IMR-90 (cell line): ENCODE measurements around the gene METTL2A. TPM values are rescaled to one million over a fixed set of nuclear protein-coding genes. Genes with fewer than 3 reads are reported as not detected.
"Not testable (repeated sequence)": the region's sequence is repeated elsewhere in the genome, so short reads cannot be mapped to it uniquely, and the experiment has no call there.

Source experiments
- ATAC-seq: fragments of 200-7000 bp; cut with Tn5 transposase; 2 replicates; pipeline ENCODE4 v1.9.1; 2020; ENCODE audit warnings: low read depth, mild to moderate bottlenecking, moderate library complexity
- BruUV-seq: library from RNA; stranded (reverse); fragments of 400-500 nt; replicated peaks from 2 replicates; lab custom pipeline; 2021; lab: Mats Ljungman, UMichigan
- CTCF ChIA-PET: fragments of 300-600 bp; formaldehyde crosslinking; extraction: SDS; loops from one replicate; lab custom pipeline; 2021; ENCODE audit warnings: antibody characterized with exemption; lab: Yijun Ruan, JAX
- POLR2A ChIA-PET: fragments of 300-600 bp; sonication (Branson Sonifier 250); formaldehyde crosslinking; loops from one replicate; lab custom pipeline; 2022; ENCODE audit warnings: antibody characterized with exemption; ENCODE audit not compliant: unreplicated experiment; lab: Charles Lee
- DNase-seq: peaks from one replicate; pipeline ENCODE4 v3.0.0; 2013
- H2AFZ ChIP-seq: replicated peaks from 2 replicates; pipeline ENCODE3; 2013; ENCODE audit warnings: low read length, mild to moderate bottlenecking; ENCODE audit not compliant: poor library complexity
- H2AK5ac ChIP-seq: 2 replicates; pipeline ENCODE4 v1.6.1; 2013; ENCODE audit warnings: low read depth, low read length, inconsistent platforms
- H2AK9ac ChIP-seq: replicated peaks from 2 replicates; pipeline ENCODE3; 2013; ENCODE audit warnings: mild to moderate bottlenecking, low read depth, low read length, moderate library complexity; ENCODE audit not compliant: poor library complexity
- H2BK120ac ChIP-seq: 2 replicates; pipeline ENCODE4 v1.6.1; 2013; ENCODE audit warnings: low read depth, low read length, inconsistent platforms
- H2BK15ac ChIP-seq: 3 replicates; pipeline ENCODE4 v1.6.1; 2013; ENCODE audit warnings: low read depth, low read length, inconsistent platforms
- H2BK20ac ChIP-seq: 2 replicates; pipeline ENCODE4 v1.6.1; 2013; ENCODE audit warnings: low read depth, mild to moderate bottlenecking, inconsistent platforms, low read length, moderate library complexity
- H2BK5ac ChIP-seq: 2 replicates; pipeline ENCODE4 v1.6.1; 2013; ENCODE audit warnings: mild to moderate bottlenecking, low read depth, low read length, inconsistent platforms; ENCODE audit not compliant: poor library complexity, severe bottlenecking
- H3K14ac ChIP-seq: replicated peaks from 2 replicates; pipeline ENCODE4 v1.6.1; 2013; ENCODE audit warnings: low read depth, low read length, inconsistent platforms
- H3K18ac ChIP-seq: 2 replicates; pipeline ENCODE4 v1.6.1; 2013; ENCODE audit warnings: low read depth, low read length, control low read depth
- H3K23ac ChIP-seq: 2 replicates; pipeline ENCODE4 v1.6.1; 2013; ENCODE audit warnings: low read depth, low read length, inconsistent platforms
- H3K27ac ChIP-seq: 2 replicates; pipeline ENCODE4 v1.5.1; 2013; ENCODE audit warnings: mild to moderate bottlenecking, control low read depth, low read length; ENCODE audit not compliant: insufficient read depth
- H3K27me3 ChIP-seq: 2 replicates; pipeline ENCODE4 v1.6.1; 2013; ENCODE audit warnings: low read length; ENCODE audit not compliant: control insufficient read depth, insufficient read depth
- H3K36me3 ChIP-seq: 2 replicates; pipeline ENCODE4 v1.6.1; 2013; ENCODE audit warnings: low read length, mixed read lengths; ENCODE audit not compliant: control insufficient read depth, insufficient read depth
- H3K4ac ChIP-seq: 2 replicates; pipeline ENCODE4 v1.6.1; 2013; ENCODE audit warnings: low read depth, low read length, inconsistent platforms
- H3K4me1 ChIP-seq: 2 replicates; pipeline ENCODE4 v1.6.1; 2013; ENCODE audit warnings: low read length, mixed read lengths; ENCODE audit not compliant: control insufficient read depth, insufficient read depth
- H3K4me2 ChIP-seq: 2 replicates; pipeline ENCODE4 v1.6.1; 2013; ENCODE audit warnings: low read depth, mild to moderate bottlenecking, control low read depth, low read length, moderate library complexity
- H3K4me3 ChIP-seq: 2 replicates; pipeline ENCODE4 v1.5.1; 2013; ENCODE audit warnings: low read depth, mild to moderate bottlenecking, control low read depth, low read length, moderate library complexity; ENCODE audit not compliant: insufficient read depth
- H3K56ac ChIP-seq: 2 replicates; pipeline ENCODE4 v1.6.1; 2013; ENCODE audit warnings: low read length, inconsistent platforms; ENCODE audit not compliant: insufficient read depth; ENCODE audit errors: extremely low read depth
- H3K79me1 ChIP-seq, 2 experiments: 2 replicates each; pipeline ENCODE4 v1.6.1; 2013; ENCODE audit warnings: low read length in 2 of 2, inconsistent platforms in 1 of 2, low read depth in 1 of 2
- H3K9ac ChIP-seq: 2 replicates; pipeline ENCODE4 v1.6.1; 2013; ENCODE audit warnings: low read depth, low read length, control low read depth
- H3K9me1 ChIP-seq: 2 replicates; pipeline ENCODE4 v1.6.1; 2013; ENCODE audit warnings: low read length, inconsistent platforms; ENCODE audit not compliant: insufficient read depth
- H3K9me3 ChIP-seq: 2 replicates; pipeline ENCODE4 v1.6.1; 2013; ENCODE audit warnings: low read length; ENCODE audit not compliant: control insufficient read depth, insufficient read depth
- H4K20me1 ChIP-seq: 2 replicates; pipeline ENCODE4 v1.6.1; 2013; ENCODE audit warnings: low read length, inconsistent platforms; ENCODE audit not compliant: insufficient read depth
- H4K5ac ChIP-seq: 2 replicates; pipeline ENCODE4 v1.6.1; 2013; ENCODE audit warnings: mild to moderate bottlenecking, low read depth, low read length, control low read depth
- H4K8ac ChIP-seq, 2 experiments: 2 replicates each; pipeline ENCODE4 v1.6.1; 2013; ENCODE audit warnings: low read depth in 2 of 2, low read length in 2 of 2, control low read depth in 1 of 2, inconsistent platforms in 1 of 2
- H4K91ac ChIP-seq: 2 replicates; pipeline ENCODE4 v1.6.1; 2013; ENCODE audit warnings: low read depth, low read length, inconsistent platforms; ENCODE audit not compliant: insufficient read depth
- FOS ChIP-seq: fragments of 150-350 bp; IDR thresholded peaks from 2 replicates; pipeline ENCODE4 v1.6.1; 2016; ENCODE audit warnings: low read depth, low read length
- MAFK ChIP-seq: IDR thresholded peaks from 2 replicates; pipeline ENCODE4 v1.6.1; 2012; ENCODE audit warnings: low read depth, low read length, improper control_type of control experiment
- NFE2L2 ChIP-seq: fragments of 150-350 bp; IDR thresholded peaks from 2 replicates; pipeline ENCODE4 v1.6.1; 2016; ENCODE audit warnings: low read depth, mild to moderate bottlenecking, low read length
- WGBS, 2 experiments: methylation state at CpG; one replicate each; pipeline versions ENCODE4 v1.1.5 to v1.1.7; 2013; ENCODE audit warnings: missing lambda C conversion rate in 2 of 2; ENCODE audit not compliant: insufficient read length in 1 of 2; ENCODE audit errors: extremely low coverage in 2 of 2; 5-methylcytosine and 5-hydroxymethylcytosine counted together
- dilution Hi-C: fragments of 300-500 bp; cut with HindIII; formaldehyde crosslinking; loops from one replicate; pipeline ENCODE4 v1.14.3; 2018; ENCODE audit warnings: low sequenced_read_pairs; ENCODE audit not compliant: unreplicated experiment
- in situ Hi-C: fragments of 300-500 bp; cut with MboI; formaldehyde crosslinking; loops from 3 replicates; pipeline ENCODE4 v1.14.3; 2019; ENCODE audit warnings: low sequenced_read_pairs, inconsistent platforms, mixed read lengths
- intact Hi-C: fragments of 100-400 bp; cut with micrococcal nuclease; formaldehyde crosslinking; loops from 2 replicates; pipeline ENCODE4 v1.10.0; 2022
- polyA plus RNA-seq, 3 experiments: library from polyadenylated mRNA; depleted of rRNA; stranded (reverse); fragments of >200 nt; gene quantifications; 2 replicates each; pipeline ENCODE4 v1.2.3, GENCODE V29; 2012; ENCODE audit warnings: low replicate concordance in 1 of 3
- total RNA-seq: library from RNA; depleted of rRNA; stranded (reverse); fragments of >200 nt; gene quantifications from 2 replicates; pipeline ENCODE4 v1.2.3, GENCODE V29; 2012
- TF ChIP-seq, protein P1 (sequence below): fragments of 150-350 bp; IDR thresholded peaks from 2 replicates; pipeline ENCODE4 v1.6.1; 2016; ENCODE audit warnings: low read depth, mild to moderate bottlenecking, low read length, moderate library complexity, borderline replicate concordance
- TF ChIP-seq, protein P2 (sequence below): conservative IDR thresholded peaks from 2 replicates; pipeline ENCODE4 v1.5.1; 2012; ENCODE audit warnings: mild to moderate bottlenecking, low read depth, low read length, improper control_type of control experiment

METTL2A gene
- total and polyA plus RNA-seq, 2 of the 4 experiments (the other 2 are of a cell fraction): 12.0 to 24.6 TPM

DNA sequence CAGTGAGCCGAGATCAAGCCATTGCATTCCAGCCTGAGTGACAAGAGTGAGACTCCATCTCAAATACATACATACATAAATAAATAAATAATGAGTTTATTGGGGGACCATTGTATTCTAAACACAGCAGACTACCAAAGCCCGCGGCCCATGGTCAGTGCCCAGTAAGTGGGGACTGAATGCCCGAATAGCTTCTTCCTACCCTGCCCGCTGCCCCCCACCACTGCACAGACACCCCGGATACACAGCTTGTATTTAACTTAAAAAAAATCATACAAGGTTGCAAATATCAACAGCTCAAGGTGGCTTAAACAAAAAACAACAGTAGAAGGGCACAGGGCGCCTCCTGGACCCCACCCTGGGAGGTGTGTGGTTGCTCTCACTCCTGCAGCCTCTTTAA, 32.3 kb downstream of the METTL2A start:
- H2BK5ac ChIP-seq: no peak overlapping the region
- in situ Hi-C loops: no loop called here
- ATAC-seq (no peak), DNase-seq (no peak)
- H3K4ac ChIP-seq: no peak overlapping the region
- no peak overlapping the region for H3K4me3 ChIP-seq
- no peak overlapping the region for H2BK15ac ChIP-seq
- no peaks in the 10 kb centered on the region for H3K9me1 ChIP-seq
- no peaks in the 10 kb centered on the region for H3K9me3 ChIP-seq
- no CpG with 5 or more reads among the region's 7 CpGs for WGBS, 2 experiments
- no peak overlapping the region for H3K4me2 ChIP-seq
- H3K56ac ChIP-seq: no peak overlapping the region
- no peak overlapping the region for H4K5ac ChIP-seq
- no peak overlapping the region for H3K18ac ChIP-seq
- no peak overlapping the region for H3K23ac ChIP-seq
- no peak overlapping the region for H2BK120ac ChIP-seq
- H2AK5ac ChIP-seq: no peak overlapping the region
- ChIA-PET CTCF (no interaction called here), POLR2A (no interaction called here)
- H3K27ac ChIP-seq: no peak overlapping the region
- H3K79me1 ChIP-seq: no peaks in the 10 kb centered on the region
- intact Hi-C loops: no loop called here
- no peaks in the 10 kb centered on the region for H3K27me3 ChIP-seq
- no peaks in the 10 kb centered on the region for H4K20me1 ChIP-seq
- no TSS peak for BruUV-seq
- no peak overlapping the region for H3K9ac ChIP-seq
- no peak for TF ChIP-seq FOS
- no peak for TF ChIP-seq NFE2L2
- TF ChIP-seq, protein P1, sequence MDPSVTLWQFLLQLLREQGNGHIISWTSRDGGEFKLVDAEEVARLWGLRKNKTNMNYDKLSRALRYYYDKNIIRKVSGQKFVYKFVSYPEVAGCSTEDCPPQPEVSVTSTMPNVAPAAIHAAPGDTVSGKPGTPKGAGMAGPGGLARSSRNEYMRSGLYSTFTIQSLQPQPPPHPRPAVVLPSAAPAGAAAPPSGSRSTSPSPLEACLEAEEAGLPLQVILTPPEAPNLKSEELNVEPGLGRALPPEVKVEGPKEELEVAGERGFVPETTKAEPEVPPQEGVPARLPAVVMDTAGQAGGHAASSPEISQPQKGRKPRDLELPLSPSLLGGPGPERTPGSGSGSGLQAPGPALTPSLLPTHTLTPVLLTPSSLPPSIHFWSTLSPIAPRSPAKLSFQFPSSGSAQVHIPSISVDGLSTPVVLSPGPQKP: no peak
- TF ChIP-seq, protein P2, sequence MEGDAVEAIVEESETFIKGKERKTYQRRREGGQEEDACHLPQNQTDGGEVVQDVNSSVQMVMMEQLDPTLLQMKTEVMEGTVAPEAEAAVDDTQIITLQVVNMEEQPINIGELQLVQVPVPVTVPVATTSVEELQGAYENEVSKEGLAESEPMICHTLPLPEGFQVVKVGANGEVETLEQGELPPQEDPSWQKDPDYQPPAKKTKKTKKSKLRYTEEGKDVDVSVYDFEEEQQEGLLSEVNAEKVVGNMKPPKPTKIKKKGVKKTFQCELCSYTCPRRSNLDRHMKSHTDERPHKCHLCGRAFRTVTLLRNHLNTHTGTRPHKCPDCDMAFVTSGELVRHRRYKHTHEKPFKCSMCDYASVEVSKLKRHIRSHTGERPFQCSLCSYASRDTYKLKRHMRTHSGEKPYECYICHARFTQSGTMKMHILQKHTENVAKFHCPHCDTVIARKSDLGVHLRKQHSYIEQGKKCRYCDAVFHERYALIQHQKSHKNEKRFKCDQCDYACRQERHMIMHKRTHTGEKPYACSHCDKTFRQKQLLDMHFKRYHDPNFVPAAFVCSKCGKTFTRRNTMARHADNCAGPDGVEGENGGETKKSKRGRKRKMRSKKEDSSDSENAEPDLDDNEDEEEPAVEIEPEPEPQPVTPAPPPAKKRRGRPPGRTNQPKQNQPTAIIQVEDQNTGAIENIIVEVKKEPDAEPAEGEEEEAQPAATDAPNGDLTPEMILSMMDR: no peak
- no peak for TF ChIP-seq MAFK
- H3K36me3 ChIP-seq: no peaks in the 10 kb centered on the region
- H4K8ac ChIP-seq: no peak overlapping the region
- H2AFZ ChIP-seq: no peak overlapping the region
- no peaks in the 10 kb centered on the region for H3K4me1 ChIP-seq
- H2AK9ac ChIP-seq: no peak overlapping the region
- no peak overlapping the region for H3K14ac ChIP-seq
- no peak overlapping the region for H4K91ac ChIP-seq
- dilution Hi-C loops: no loop called here
- no peak overlapping the region for H2BK20ac ChIP-seq

DNA sequence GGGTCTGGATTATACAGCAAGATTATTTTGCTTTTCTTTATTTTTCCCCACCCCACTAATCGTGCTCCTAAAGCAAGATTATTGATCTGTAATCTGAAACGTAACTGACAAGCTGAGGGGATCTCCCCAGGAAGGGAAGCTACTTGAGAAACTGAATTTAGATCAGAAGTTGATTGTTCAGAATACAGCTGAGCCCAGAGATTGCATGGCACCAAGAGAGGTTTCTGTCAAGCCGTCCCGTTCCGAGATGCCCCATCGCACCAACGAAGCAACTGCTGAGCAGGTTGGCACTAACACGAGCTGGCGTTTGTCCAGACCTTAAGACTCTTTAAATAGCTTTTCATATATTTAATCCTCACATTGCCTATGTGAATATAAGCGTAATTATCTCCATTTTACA, 34.8 kb downstream of the METTL2A start:
- H3K18ac ChIP-seq, H3K4me2 ChIP-seq, H3K36me3 ChIP-seq, H4K5ac ChIP-seq, H2BK120ac ChIP-seq, H3K9me1 ChIP-seq, H3K56ac ChIP-seq, H3K23ac ChIP-seq, H2AK9ac ChIP-seq, POLR2A ChIA-PET, H3K4me3 ChIP-seq, H2BK15ac ChIP-seq, H3K27ac ChIP-seq, H4K91ac ChIP-seq, H3K4ac ChIP-seq, intact Hi-C loops, H3K9ac ChIP-seq, H3K4me1 ChIP-seq, H3K9me3 ChIP-seq, in situ Hi-C loops, H2AK5ac ChIP-seq, H3K79me1 ChIP-seq, H2AFZ ChIP-seq, CTCF ChIA-PET, dilution Hi-C loops, H4K20me1 ChIP-seq, H3K27me3 ChIP-seq, H2BK5ac ChIP-seq, DNase-seq, H4K8ac ChIP-seq, H3K14ac ChIP-seq, BruUV-seq, ATAC-seq, H2BK20ac ChIP-seq: not testable (repeated sequence)
- WGBS, 2 experiments: no CpG with 5 or more reads among the region's 10 CpGs
